HCT116 (cell line): Measurements from ENCODE around the gene DRAM1. TPM values are rescaled to one million over a fixed set of nuclear protein-coding genes. Genes with fewer than 3 reads are reported as not detected.
A peak's percentile ranks its signal among the peaks of the same experiment; 100 is the strongest.

Source experiments
- ATAC-seq: fragments of 200-7000 bp; cut with Tn5 transposase; 2 replicates; pipeline ENCODE4 v1.9.1; 2020; ENCODE audit warnings: mild to moderate bottlenecking, moderate library complexity
- BruUV-seq: library from RNA; stranded (reverse); fragments of 400-500 nt; replicated peaks from 2 replicates; lab custom pipeline; 2021; lab: Mats Ljungman, UMichigan
- CTCF ChIA-PET: fragments of 300-600 bp; sonication (Branson Sonifier 250); formaldehyde crosslinking; loops from one replicate; lab custom pipeline; 2021; ENCODE audit warnings: antibody characterized with exemption; lab: Charles Lee
- POLR2A ChIA-PET: fragments of 300-600, 350-600 bp; sonication (Branson Sonifier 250); formaldehyde crosslinking; loops from one replicate; lab custom pipeline; 2021; ENCODE audit warnings: antibody characterized with exemption; lab: Charles Lee
- RAD21 ChIA-PET, 2 experiments: fragments of 300-600 bp; sonication (Branson Sonifier 250); formaldehyde crosslinking; loops; one replicate each; lab custom pipeline; 2023; ENCODE audit warnings: low total read pairs in 2 of 2; ENCODE audit not compliant: uncharacterized antibody in 2 of 2, unreplicated experiment in 2 of 2, low non-redundant PET in 1 of 2; lab: Charles Lee
- DNase-seq: peaks from one replicate; pipeline ENCODE4 v3.0.0-alpha.2; 2010; ENCODE audit warnings: low read depth, low spot score
- H2AFZ ChIP-seq: fragments of 200-600 bp; shearing (Covaris generic), sonication (generic); 2 replicates; pipeline ENCODE4 v1.6.1; 2017; ENCODE audit warnings: low read depth, mixed run types, mixed read lengths, antibody characterized with exemption, low read length; ENCODE audit not compliant: poor library complexity, severe bottlenecking
- H3K27ac ChIP-seq: 2 replicates; pipeline ENCODE4 v1.5.1; 2012; ENCODE audit warnings: low read depth, low read length
- H3K27me3 ChIP-seq: fragments of 200-600 bp; sonication (generic); 2 replicates; pipeline ENCODE4 v1.6.1; 2016; ENCODE audit warnings: mixed run types, low read length, mixed read lengths; ENCODE audit not compliant: insufficient read depth
- H3K36me3 ChIP-seq, 2 experiments: fragments of 200-500 bp in 1 of 2; fragments of 200-600 bp in 1 of 2; sonication (Bioruptor generic) in 1 of 2; sonication (generic) in 1 of 2; 2 replicates each; pipeline versions ENCODE4 v1.5.1 to v1.6.1; 2014 to 2016; ENCODE audit warnings: low read length in 2 of 2, inconsistent platforms in 1 of 2, mixed read lengths in 1 of 2, mixed run types in 1 of 2; ENCODE audit not compliant: insufficient read depth in 2 of 2, control insufficient read depth in 1 of 2
- H3K4me1 ChIP-seq, 2 experiments: fragments of 200-600 bp in 1 of 2; sonication (generic) in 1 of 2; 2 replicates each; pipeline versions ENCODE4 v1.5.1 to v1.6.1; 2012 to 2017; ENCODE audit warnings: low read length in 2 of 2, inconsistent platforms in 1 of 2, mild to moderate bottlenecking in 1 of 2, mixed read lengths in 1 of 2, mixed run types in 1 of 2, moderate library complexity in 1 of 2; ENCODE audit not compliant: insufficient read depth in 2 of 2, control insufficient read depth in 1 of 2
- H3K4me2 ChIP-seq: fragments of 200-600 bp; sonication (generic); 2 replicates; pipeline ENCODE4 v1.6.1; 2017; ENCODE audit warnings: mixed run types, low read length, mixed read lengths
- H3K4me3 ChIP-seq, 2 experiments: fragments of 200-600 bp in 1 of 2; sonication (generic) in 1 of 2; replicated peaks in 1 of 2; 2 replicates each; pipeline ENCODE4 v1.5.1; 2011 to 2016; ENCODE audit warnings: low read length in 2 of 2, control low read depth in 1 of 2, low read depth in 1 of 2, mild to moderate bottlenecking in 1 of 2, mixed read lengths in 1 of 2, mixed run types in 1 of 2
- H3K79me2 ChIP-seq: fragments of 200-600 bp; sonication (generic); 2 replicates; pipeline ENCODE4 v1.6.1; 2017; ENCODE audit warnings: mild to moderate bottlenecking, mixed run types, low read length, moderate library complexity, mixed read lengths; ENCODE audit not compliant: insufficient read depth
- H3K9ac ChIP-seq: fragments of 200-600 bp; sonication (generic); 2 replicates; pipeline ENCODE4 v1.6.1; 2016; ENCODE audit warnings: low read length, mixed read lengths
- H3K9me2 ChIP-seq: fragments of 200-600 bp; sonication (generic), shearing (Covaris generic); 2 replicates; pipeline ENCODE4 v1.6.1; 2017; ENCODE audit warnings: mixed run types, mild to moderate bottlenecking, moderate library complexity; ENCODE audit not compliant: insufficient read depth
- H3K9me3 ChIP-seq, 2 experiments: fragments of 200-500 bp in 1 of 2; fragments of 200-600 bp in 1 of 2; sonication (Bioruptor generic) in 1 of 2; sonication (generic) in 1 of 2; 2 replicates each; pipeline ENCODE4 v1.6.1; 2014 to 2017; ENCODE audit warnings: low read length in 2 of 2, mixed read lengths in 2 of 2, inconsistent platforms in 1 of 2, low read depth in 1 of 2, mild to moderate bottlenecking in 1 of 2, mixed run types in 1 of 2, moderate library complexity in 1 of 2; ENCODE audit not compliant: control insufficient read depth in 1 of 2, insufficient read depth in 1 of 2
- H4K20me1 ChIP-seq: fragments of 200-600 bp; sonication (generic), shearing (Covaris generic); 2 replicates; pipeline ENCODE4 v1.6.1; 2017; ENCODE audit warnings: mixed run types, mild to moderate bottlenecking, moderate library complexity; ENCODE audit not compliant: insufficient read depth
- CTCF ChIP-seq, 3 experiments: fragments of 200-600 bp in 1 of 3; sonication (generic) in 1 of 3; IDR thresholded peaks in 2 of 3; conservative IDR thresholded peaks in 1 of 3; 2 replicates each; pipeline ENCODE4 v1.5.1; 2012 to 2017; ENCODE audit warnings: low read depth in 2 of 3, low read length in 2 of 3, antibody characterized with exemption in 1 of 3, borderline replicate concordance in 1 of 3, control low read depth in 1 of 3, mild to moderate bottlenecking in 1 of 3, mixed read lengths in 1 of 3, mixed run types in 1 of 3, moderate library complexity in 1 of 3; ENCODE audit not compliant: insufficient read depth in 1 of 3
- EGR1 ChIP-seq: IDR thresholded peaks from 2 replicates; pipeline ENCODE4 v1.6.1; 2012; ENCODE audit warnings: low read depth
- JUND ChIP-seq: IDR thresholded peaks from 2 replicates; pipeline ENCODE4 v1.6.1; 2012
- POLR2AphosphoS5 ChIP-seq: IDR thresholded peaks from 2 replicates; pipeline ENCODE4 v1.6.1; 2011; ENCODE audit warnings: mild to moderate bottlenecking, low read depth, low read length, moderate library complexity
- REST ChIP-seq: IDR thresholded peaks from 2 replicates; pipeline ENCODE4 v1.6.1; 2012; ENCODE audit warnings: low read depth
- SP1 ChIP-seq: IDR thresholded peaks from 2 replicates; pipeline ENCODE4 v1.6.1; 2012; ENCODE audit warnings: low read depth
- TCF7L2 ChIP-seq: IDR thresholded peaks from 2 replicates; pipeline ENCODE4 v1.7.0; 2011; ENCODE audit warnings: borderline replicate concordance, inconsistent platforms; ENCODE audit not compliant: insufficient read depth, insufficient read length; ENCODE audit errors: extremely low read depth
- YY1 ChIP-seq: IDR thresholded peaks from 2 replicates; pipeline ENCODE4 v1.6.1; 2011; ENCODE audit warnings: low read length, low read depth, moderate library complexity, mild to moderate bottlenecking; ENCODE audit not compliant: insufficient replicate concordance; ENCODE audit errors: extremely low read depth
- intact Hi-C: fragments of 100-400 bp; cut with micrococcal nuclease; formaldehyde crosslinking; loops from 2 replicates; pipeline ENCODE4 v1.10.0; 2022
- total RNA-seq: library from RNA; stranded (reverse); gene quantifications from one replicate; pipeline ENCODE4 v1.2.1, GENCODE V29; 2021; ENCODE audit not compliant: unreplicated experiment
- TF ChIP-seq, protein P1 (sequence below): IDR thresholded peaks from 2 replicates; pipeline ENCODE4 v1.6.1; 2012
- TF ChIP-seq, protein P2 (sequence below): IDR thresholded peaks from 2 replicates; pipeline ENCODE4 v1.6.1; 2012

Gene DRAM1
- total RNA-seq, 1 experiment from 2014 or later: 20.3 TPM

DNA sequence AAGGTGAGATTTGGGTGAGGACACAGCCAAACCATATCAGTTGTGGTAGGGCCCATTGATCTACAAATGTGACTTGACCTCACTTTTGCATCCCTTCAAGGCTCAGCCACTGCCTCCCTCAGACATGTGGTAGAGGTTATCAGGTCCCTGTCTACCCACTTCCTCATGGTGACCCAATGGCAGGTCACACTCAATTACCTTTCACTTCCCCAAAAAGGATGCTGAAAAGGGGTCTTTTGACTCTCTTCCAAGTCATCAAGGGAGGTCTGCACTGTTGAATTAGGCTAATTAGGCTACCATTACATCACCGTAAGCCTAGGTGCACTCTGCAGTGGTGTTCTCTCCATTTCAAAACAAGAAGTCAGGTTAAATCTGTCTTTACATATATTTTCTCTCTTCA is 22.6 kb upstream of the DRAM1 start (continued):
- TF ChIP-seq, protein P1, sequence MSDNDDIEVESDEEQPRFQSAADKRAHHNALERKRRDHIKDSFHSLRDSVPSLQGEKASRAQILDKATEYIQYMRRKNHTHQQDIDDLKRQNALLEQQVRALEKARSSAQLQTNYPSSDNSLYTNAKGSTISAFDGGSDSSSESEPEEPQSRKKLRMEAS: no peak

- ChIA-PET CTCF (interaction anchor here (1.4 kb wide), 1 partner anchor 24 kb away, joined by 4 read pairs; no protein-coding TSS in a partner anchor), POLR2A (no interaction called here), RAD21 (no interaction called here)
- Histone ChIP-seq H3K27me3 (no peaks in the 10 kb centered on the region), H3K36me3 (no peaks in the 10 kb centered on the region), H3K4me1 (peaks cover 5 to 13% of the 10 kb centered on the region in 2 experiments; a peak in 2 of 4 replicates), H3K9ac (no peak overlapping the region), H3K79me2 (no peaks in the 10 kb centered on the region), H2AFZ (peak overlapping the region; percentile 10), H3K4me2 (no peak overlapping the region), H4K20me1 (no peaks in the 10 kb centered on the region), H3K9me3 (no peaks in the 10 kb centered on the region), H3K4me3 (no peak overlapping the region), H3K9me2 (no peaks in the 10 kb centered on the region), H3K27ac (no peak overlapping the region)
- ATAC-seq (peak; percentile 44; the same call in 1 of the 2 replicates), DNase-seq (no peak)
- BruUV-seq: no TSS peak
- intact Hi-C loops: no loop called here
- no peak for TF ChIP-seq TCF7L2
- TF ChIP-seq, protein P2, sequence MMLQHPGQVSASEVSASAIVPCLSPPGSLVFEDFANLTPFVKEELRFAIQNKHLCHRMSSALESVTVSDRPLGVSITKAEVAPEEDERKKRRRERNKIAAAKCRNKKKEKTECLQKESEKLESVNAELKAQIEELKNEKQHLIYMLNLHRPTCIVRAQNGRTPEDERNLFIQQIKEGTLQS: no peak
- no peak for TF ChIP-seq CTCF (IDR thresholded peaks at IDR 0.05 in 2 of 3, conservative IDR thresholded peaks at IDR 0.05 in 1 of 3; ENCODE audit: borderline replicate concordance in 1 of 3, insufficient read depth in 1 of 3, low read depth in 2 of 3, low read length in 2 of 3)
- no peak for TF ChIP-seq JUND
- TF ChIP-seq POLR2AphosphoS5: no peak
- no peak for TF ChIP-seq REST
- TF ChIP-seq EGR1: no peak
- no peak for TF ChIP-seq YY1
- no peak for TF ChIP-seq SP1
Measured at GRCh38 chr12:101855364-101855884, 22.0 kb upstream of the DRAM1 start.
